Measurements from ENCODE around the gene COX4I2.
"Not testable (repeated sequence)": the region's sequence is repeated elsewhere in the genome, so short reads cannot be mapped to it uniquely, and the experiment has no call there.

COX4I2 gene

DNA sequence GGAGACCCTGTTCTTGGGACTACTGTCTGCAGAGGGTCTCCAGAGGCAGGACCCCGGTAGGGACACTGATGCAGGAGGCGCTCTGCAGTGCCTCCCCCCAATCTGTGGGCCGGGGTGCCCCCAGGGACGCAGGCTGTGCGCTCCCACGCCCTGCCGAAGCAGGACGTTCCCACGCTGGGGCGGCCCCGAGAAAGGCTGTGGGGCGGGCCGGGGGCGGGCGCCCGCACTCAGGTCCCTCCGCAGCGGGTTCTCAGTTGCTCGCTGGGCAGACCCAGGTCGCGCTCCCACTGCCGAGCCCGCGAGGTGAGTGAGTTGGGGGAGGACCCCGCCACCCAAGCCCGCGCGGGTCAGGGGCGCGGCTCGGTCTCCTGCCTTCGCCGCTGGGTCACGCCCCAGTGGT, at the start of gene COX4I2:
TSS of gene COX4I2 (plus strand) at position 253 of the 400 bp plus-strand sequence. CDS start 1,106 bp downstream, outside the sequence.
- DNase-seq: no peak

GRCh38 chr20:31590717-31591225, 46.9 kb upstream of the COX4I2 start:
- no peak for DNase-seq

- no peak for DNase-seq
Observed at GRCh38 chr20:31593221-31594001, 44.3 kb upstream of the COX4I2 start.

DNA sequence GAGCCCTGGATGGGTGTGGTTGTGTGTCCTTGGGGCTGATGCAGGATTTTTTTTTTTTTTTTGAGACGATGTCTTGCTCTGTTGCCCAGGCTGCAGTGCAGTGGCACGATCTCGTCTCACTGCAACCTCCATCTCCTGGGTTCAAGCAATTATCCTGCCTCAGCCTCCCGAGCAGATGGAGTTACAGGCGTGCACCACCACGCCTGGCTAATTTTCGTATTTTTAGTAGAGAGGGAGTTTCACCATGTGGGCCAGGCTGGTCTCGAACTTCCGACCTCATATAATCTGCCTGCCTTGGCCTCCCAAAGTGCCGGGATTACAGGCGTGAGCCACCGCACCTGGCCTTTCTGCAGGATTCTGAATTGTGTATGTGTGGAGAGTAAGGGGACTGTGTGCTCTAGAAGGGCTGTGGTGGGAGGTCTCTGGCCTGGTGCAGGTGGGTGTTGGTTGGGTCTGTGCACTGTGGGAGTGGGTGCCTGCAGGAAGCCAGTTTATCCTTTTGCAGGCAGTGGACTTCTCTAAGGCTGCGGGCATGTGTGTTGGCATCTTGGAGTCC, 43.6 kb upstream of the COX4I2 start:
- DNase-seq: no peak

DNA sequence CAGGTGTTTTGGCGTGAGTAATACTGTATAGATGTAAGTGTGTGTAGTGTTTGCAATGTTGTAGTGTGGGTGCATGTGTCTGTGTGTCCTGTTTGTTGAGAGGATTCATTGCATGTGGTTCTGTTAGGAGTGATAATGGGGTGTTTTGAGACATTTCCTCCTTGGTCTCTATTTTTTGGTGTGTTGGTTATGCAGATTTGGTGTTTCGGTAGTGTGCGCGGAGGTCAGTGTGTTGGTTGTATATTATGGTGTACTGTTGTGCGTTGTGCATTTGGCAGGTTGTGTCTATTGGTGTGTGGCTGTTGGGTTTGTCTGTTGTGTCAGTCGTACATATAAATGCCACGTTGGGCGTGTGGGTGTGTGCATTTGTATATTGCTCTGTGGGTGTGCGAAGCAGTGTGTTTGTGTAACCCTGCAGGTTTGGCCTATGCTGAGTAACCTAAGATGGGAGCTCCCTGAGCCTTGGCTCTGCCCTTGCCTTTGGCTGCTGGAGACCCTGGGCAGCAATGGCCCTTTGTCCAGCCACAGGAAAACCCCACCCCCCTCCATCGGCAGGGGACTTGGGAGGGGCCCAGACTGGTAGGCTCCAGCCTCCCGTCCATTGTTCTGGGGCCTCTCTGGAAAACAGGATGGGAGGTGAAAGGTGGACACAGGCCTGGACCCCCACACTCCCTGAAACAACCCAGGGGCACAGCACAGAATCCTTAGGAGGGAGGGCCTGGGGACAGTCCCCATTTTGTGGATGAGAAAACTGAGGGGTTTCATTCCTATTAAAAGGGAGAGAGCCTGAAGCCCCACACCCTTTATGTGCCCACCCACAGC, 42.9 kb upstream of the COX4I2 start:
- DNase-seq: no peak

DNA sequence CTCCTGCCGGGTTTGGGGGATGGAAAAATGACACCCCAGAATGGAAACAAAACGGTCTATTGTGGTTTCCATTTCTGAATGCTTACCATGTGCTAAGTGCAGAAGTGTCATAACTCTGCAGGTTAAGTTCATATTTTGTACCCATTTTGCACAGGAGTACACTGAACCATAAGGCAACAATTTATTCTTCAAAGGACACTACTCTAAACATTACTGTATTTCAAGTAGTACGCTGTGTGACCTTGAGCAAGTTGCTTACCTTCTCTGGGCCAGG, 42.4 kb upstream of the COX4I2 start:
- no peak for DNase-seq

DNA sequence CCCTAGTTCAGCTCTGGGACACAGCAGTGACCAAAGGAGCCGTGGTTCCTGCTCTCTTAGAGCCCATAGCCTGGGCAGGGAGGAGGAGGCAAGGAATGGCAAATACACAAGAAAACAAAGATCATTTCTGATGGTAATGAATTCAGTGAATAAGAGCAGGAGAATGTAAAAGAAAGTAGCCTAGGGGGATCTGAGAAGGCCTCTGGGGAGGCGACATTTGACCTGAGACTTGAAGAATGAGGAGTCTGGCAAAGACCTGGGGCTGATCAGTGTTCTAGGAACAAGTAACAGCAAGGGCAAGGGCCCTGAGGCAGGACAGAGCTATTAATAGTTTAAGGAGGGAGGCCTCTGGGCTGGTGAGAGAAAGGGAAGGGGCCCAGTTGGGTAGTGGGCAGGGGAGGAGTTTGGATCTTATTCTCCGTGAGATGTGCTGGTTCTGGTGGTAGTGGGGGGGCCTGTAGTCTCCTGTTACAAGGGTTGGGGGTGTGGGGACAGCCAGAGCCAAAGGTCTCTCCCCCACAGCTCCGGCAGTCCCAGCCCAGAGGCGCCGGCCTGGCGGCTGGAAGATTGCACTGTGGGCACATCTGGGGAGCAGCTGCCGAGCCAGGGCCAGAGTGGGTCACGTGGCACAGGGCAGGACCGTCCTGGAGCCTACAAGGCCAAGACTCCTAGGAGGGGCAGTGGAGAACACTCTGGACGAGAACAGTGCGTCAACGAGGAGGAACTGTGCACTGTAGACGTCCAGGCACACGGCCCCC, 41.9 kb upstream of the COX4I2 start:
- DNase-seq: no peak

GRCh38 chr20:31596412-31596715, 41.3 kb upstream of the COX4I2 start:
- not testable (repeated sequence) for DNase-seq

- no peak for DNase-seq
Observed at GRCh38 chr20:31596831-31597480, 40.8 kb upstream of the COX4I2 start.

DNA sequence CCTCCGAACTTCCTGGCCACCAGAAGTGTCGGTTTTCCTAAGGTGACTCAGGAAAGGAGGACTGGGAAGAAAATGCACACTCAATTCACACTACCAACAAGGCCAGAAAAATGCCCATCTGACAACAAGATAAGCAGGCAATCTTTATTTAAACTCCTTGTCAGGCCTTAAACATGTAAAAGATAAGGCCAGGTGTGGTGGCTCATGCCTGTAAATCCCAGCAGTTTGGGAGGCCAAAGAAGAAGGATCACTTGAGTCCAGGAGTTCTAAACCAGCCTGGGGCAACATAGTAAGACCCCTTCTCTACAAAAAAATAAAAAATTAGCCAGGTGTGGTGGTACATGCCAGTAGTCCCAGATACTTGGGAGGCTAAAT, 40.2 kb upstream of the COX4I2 start:
- DNase-seq: no peak

- no peak for DNase-seq
Observed at GRCh38 chr20:31602431-31602778, 35.3 kb upstream of the COX4I2 start.

- no peak for DNase-seq
Observed at GRCh38 chr20:31602779-31603441, 34.8 kb upstream of the COX4I2 start.

- DNase-seq: peak; percentile 91
Observed at GRCh38 chr20:31603822-31604566, 33.7 kb upstream of the COX4I2 start.

GRCh38 chr20:31604567-31605030, 33.1 kb upstream of the COX4I2 start:
- no peak for DNase-seq

DNA sequence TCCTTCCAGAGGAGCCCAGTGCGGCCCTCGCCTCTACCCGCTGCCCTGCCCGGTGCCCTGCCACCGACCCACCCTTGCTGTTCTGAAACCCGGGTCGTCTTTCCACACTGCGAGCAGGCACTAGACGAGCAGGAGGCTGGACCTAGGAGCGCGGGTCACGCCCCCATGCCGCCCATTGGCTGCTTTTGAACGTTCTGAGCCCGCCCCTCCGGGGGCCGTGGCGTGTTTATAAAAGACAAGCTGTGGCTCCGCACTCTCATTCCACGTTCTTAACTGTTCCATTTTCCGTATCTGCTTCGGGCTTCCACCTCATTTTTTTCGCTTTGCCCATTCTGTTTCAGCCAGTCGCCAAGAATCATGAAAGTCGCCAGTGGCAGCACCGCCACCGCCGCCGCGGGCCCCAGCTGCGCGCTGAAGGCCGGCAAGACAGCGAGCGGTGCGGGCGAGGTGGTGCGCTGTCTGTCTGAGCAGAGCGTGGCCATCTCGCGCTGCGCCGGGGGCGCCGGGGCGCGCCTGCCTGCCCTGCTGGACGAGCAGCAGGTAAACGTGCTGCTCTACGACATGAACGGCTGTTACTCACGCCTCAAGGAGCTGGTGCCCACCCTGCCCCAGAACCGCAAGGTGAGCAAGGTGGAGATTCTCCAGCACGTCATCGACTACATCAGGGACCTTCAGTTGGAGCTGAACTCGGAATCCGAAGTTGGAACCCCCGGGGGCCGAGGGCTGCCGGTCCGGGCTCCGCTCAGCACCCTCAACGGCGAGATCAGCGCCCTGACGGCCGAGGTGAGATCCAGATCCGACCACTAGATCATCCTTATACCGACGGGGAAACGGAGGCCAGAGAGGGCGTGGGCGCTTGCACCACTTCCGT, 32.4 kb upstream of the COX4I2 start, which contains the start of gene ID1:
TSS of gene ID1 (plus strand) at position 259 of the 871 bp plus-strand sequence. CDS start at position 358, 99 bp downstream.
- DNase-seq: peak; percentile 96

- DNase-seq: peak; percentile 32
Observed at GRCh38 chr20:31605902-31606803, 31.6 kb upstream of the COX4I2 start.

DNA sequence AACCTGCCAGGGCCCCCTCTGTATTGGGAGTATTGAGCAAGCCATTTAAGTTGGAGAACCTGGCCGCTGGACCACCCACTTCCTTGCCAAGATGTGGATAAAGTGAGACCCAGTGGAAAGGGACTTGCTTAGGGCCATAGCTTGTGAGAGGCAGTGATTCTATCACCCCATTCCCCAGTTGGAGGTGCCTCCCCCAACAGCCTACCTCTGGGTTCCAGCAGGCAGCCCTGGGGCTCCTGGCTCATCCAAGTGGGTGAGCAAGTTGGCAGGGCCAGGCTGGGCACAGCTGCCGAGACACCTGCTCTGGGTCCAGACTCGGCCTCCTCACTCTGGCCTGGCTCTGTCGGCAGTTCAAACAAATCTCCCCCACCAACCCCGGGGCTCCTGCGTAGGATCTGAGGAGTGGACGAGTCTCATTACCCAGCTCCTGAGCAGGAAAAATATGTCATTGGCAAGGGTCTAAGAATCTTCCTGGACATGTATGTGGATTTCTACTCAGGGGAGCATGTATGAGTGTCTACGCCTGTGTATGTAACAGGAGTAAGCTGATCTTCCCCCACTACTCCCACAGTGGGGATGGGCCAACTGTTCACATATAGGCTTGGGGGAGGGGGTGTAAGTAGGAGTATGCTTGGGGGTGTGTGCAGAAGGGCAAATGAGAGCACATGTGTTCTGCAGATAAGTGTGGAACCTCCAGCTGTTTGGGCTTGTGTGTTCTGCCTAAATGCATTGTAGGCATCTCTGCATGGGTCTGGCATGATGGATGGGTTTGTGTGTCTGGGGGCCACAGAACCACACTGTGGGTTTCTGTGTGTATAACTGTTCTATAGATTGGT, 30.7 kb upstream of the COX4I2 start:
- DNase-seq: peak; percentile 91

- DNase-seq: no peak
Observed at GRCh38 chr20:31607640-31608250, 30.0 kb upstream of the COX4I2 start.

Measured in hematopoietic multipotent progenitor cell treated with erythropoietin and hydrocortisone succinate and interleukin-3 and kit ligand, for 8 days (in vitro differentiated cells).